KMS-11 (cell line): ENCODE results near the gene SEC11A.

Source experiments
- H2AFZ ChIP-seq: fragments of 200-600 bp; sonication (generic); 2 replicates; pipeline ENCODE4 v1.6.1; 2016; ENCODE audit warnings: antibody characterized with exemption, mixed run types, low read depth
- H3K27ac ChIP-seq: fragments of 200-600 bp; sonication (generic); 2 replicates; pipeline ENCODE4 v1.6.1; 2016; ENCODE audit warnings: mild to moderate bottlenecking, mixed run types
- H3K27me3 ChIP-seq: fragments of 200-600 bp; sonication (generic); 2 replicates; pipeline ENCODE4 v1.6.1; 2017; ENCODE audit warnings: mild to moderate bottlenecking, low read depth, mixed run types, moderate library complexity; ENCODE audit not compliant: insufficient read depth
- H3K36me3 ChIP-seq: fragments of 200-600 bp; sonication (generic); 2 replicates; pipeline ENCODE4 v1.6.1; 2017; ENCODE audit warnings: mild to moderate bottlenecking, mixed run types; ENCODE audit not compliant: insufficient read depth
- H3K4me1 ChIP-seq: fragments of 200-600 bp; sonication (generic); 2 replicates; pipeline ENCODE4 v1.6.1; 2016; ENCODE audit warnings: mild to moderate bottlenecking, low read depth, mixed run types; ENCODE audit not compliant: poor library complexity, severe bottlenecking
- H3K4me2 ChIP-seq: fragments of 200-600 bp; sonication (generic); 2 replicates; pipeline ENCODE4 v1.7.0; 2016; ENCODE audit warnings: mild to moderate bottlenecking, mixed run types
- H3K4me3 ChIP-seq: fragments of 200-600 bp; sonication (generic); IDR thresholded peaks from 2 replicates; pipeline ENCODE4 v1.6.1; 2017; ENCODE audit warnings: low read depth, low read length, mixed read lengths; ENCODE audit not compliant: insufficient read depth
- H3K79me2 ChIP-seq: fragments of 200-600 bp; sonication (generic); 2 replicates; pipeline ENCODE4 v1.6.1; 2016; ENCODE audit warnings: low read depth, mixed run types; ENCODE audit not compliant: insufficient read depth
- H3K9ac ChIP-seq: fragments of 200-600 bp; sonication (generic); 2 replicates; pipeline ENCODE4 v1.6.1; 2016; ENCODE audit warnings: mild to moderate bottlenecking, mixed run types
- H4K20me1 ChIP-seq: fragments of 200-600 bp; sonication (generic); 2 replicates; pipeline ENCODE4 v1.6.1; 2016; ENCODE audit warnings: mild to moderate bottlenecking, mixed run types; ENCODE audit not compliant: insufficient read depth
- CTCF ChIP-seq: fragments of 200-600 bp; sonication (generic); conservative IDR thresholded peaks from 2 replicates; pipeline ENCODE4 v1.6.1; 2017; ENCODE audit warnings: low read depth, mild to moderate bottlenecking, antibody characterized with exemption, low read length, moderate library complexity, mixed read lengths

The SEC11A gene

GRCh38 chr15:84699538-84700191, 16.3 kb downstream of the SEC11A start:
- H2AFZ ChIP-seq, result no peak overlapping the region
- H3K27ac ChIP-seq, result no peak overlapping the region
- H3K9ac ChIP-seq, result no peak overlapping the region
- no peak for TF ChIP-seq CTCF
- peaks cover 9% of the 10 kb centered on the region for H4K20me1 ChIP-seq
- H3K27me3 ChIP-seq, result no peaks in the 10 kb centered on the region
- peaks cover 95% of the 10 kb centered on the region for H3K79me2 ChIP-seq
- H3K4me1 ChIP-seq, result peaks cover 26% of the 10 kb centered on the region
- H3K4me2 ChIP-seq, result no peak overlapping the region
- H3K36me3 ChIP-seq, result no peaks in the 10 kb centered on the region
- H3K4me3 ChIP-seq, result no peak overlapping the region

DNA sequence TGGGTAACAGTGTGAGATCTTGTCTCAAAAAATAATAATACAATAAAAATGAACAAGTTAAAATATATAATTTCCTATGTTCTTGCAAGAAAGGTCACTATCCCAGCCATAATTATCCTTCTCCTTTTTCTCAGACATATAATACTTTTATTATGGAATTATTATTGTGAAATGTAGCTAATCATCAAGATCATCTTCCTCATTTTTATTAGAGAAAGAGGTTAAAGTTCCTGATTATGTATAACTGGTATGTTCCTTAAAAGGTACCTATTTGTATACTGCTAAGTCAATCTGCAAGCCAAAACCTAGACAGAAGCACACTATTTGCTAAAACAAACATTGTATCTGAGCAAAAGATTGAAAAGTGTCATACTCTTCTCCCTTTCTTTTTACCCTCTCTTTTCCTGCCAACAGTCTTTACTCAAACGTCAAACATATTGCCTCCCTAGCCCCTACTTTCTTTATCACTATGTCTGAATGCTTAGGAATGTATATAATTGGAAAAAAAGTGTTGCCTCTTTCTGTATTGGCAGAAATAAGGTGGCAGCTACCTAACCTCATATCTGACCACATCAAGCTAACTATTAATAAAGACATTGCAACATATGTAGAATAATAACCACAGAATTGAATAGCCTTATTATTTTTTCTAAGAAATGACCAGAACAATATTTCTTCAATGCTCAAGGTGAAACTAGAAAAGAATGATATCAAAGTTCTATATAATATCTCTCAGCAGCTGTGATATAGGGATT, 18.5 kb downstream of the SEC11A start:
- no peaks in the 10 kb centered on the region for H3K27me3 ChIP-seq
- TF ChIP-seq CTCF, result no peak
- H3K9ac ChIP-seq, result no peak overlapping the region
- H3K4me3 ChIP-seq, result no peak overlapping the region
- peaks cover 96% of the 10 kb centered on the region for H3K79me2 ChIP-seq
- no peak overlapping the region; the same call in 1 of the 2 replicates for H3K4me2 ChIP-seq
- H3K27ac ChIP-seq, result no peak overlapping the region; the same call in 1 of the 2 replicates
- no peak overlapping the region for H2AFZ ChIP-seq
- no peaks in the 10 kb centered on the region for H3K36me3 ChIP-seq
- peaks cover 26% of the 10 kb centered on the region for H3K4me1 ChIP-seq
- H4K20me1 ChIP-seq, result peaks cover 3% of the 10 kb centered on the region

DNA sequence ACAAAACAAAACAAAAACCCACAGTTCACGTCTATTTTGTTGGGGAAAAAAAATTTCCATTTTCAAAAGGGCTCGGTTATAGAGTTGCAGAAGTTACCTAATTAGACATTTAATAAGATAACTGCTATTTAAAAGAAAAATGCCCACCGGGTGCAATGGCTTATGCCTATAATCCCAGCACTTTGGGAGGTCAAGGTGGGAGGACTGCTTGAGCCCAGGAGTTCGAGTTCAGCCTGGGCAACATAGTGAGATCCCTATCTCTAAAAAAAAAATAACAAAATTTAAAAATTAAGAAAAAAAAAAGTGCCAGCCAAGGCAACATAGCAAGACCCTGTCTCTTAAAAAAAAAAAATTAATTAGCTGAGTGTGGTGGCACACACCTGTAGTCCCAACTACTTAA, 19.2 kb downstream of the SEC11A start:
- Histone ChIP-seq H3K27me3 (no peaks in the 10 kb centered on the region), H3K36me3 (no peaks in the 10 kb centered on the region), H3K79me2 (peaks cover 96% of the 10 kb centered on the region), H4K20me1 (peaks cover 3% of the 10 kb centered on the region), H3K9ac (no peak overlapping the region), H3K4me2 (no peak overlapping the region), H3K4me3 (no peak overlapping the region), H3K27ac (no peak overlapping the region), H2AFZ (no peak overlapping the region), H3K4me1 (peaks cover 26% of the 10 kb centered on the region)
- no peak for TF ChIP-seq CTCF

GRCh38 chr15:84690342-84690741, 25.6 kb downstream of the SEC11A start:
- Histone ChIP-seq H3K36me3 (no peaks in the 10 kb centered on the region), H2AFZ (no peak overlapping the region), H3K27ac (no peak overlapping the region), H3K4me1 (no peaks in the 10 kb centered on the region), H3K4me2 (no peak overlapping the region), H3K4me3 (no peak overlapping the region), H3K27me3 (no peaks in the 10 kb centered on the region), H3K9ac (no peak overlapping the region), H3K79me2 (peaks cover 40% of the 10 kb centered on the region), H4K20me1 (no peaks in the 10 kb centered on the region; the same call in 1 of the 2 replicates)
- TF ChIP-seq CTCF, result no peak
